Sigmoid colon (tissue), 7 donors: ENCODE results near the gene DMTF1. TPM values are rescaled to one million over a fixed set of nuclear protein-coding genes. Genes with fewer than 3 reads are reported as not detected.

ENCODE experiments used
- DNase-seq: peaks from one replicate; pipeline ENCODE4 v3.0.0-alpha.2; 2019
- H3K27ac ChIP-seq, 4 donors: fragments of 200-600 bp; sonication (generic); one replicate each; pipeline ENCODE4 v1.5.1; 2016 to 2019; ENCODE audit warnings: mild to moderate bottlenecking in 1 of 4
- H3K27me3 ChIP-seq, 3 donors: fragments of 200-600 bp; sonication (generic); one replicate each; pipeline ENCODE4 v1.5.1; 2019; ENCODE audit warnings: mild to moderate bottlenecking in 1 of 3
- H3K36me3 ChIP-seq, 4 donors: fragments of 200-600 bp; sonication (generic); one replicate each; pipeline ENCODE4 v1.5.1; 2016 to 2019
- H3K4me1 ChIP-seq, 4 donors: fragments of 200-600 bp; sonication (generic); one replicate each; pipeline ENCODE4 v1.5.1; 2017 to 2019
- H3K4me3 ChIP-seq, 4 donors: fragments of 200-600 bp; sonication (generic); one replicate each; pipeline ENCODE4 v1.5.1; 2017 to 2019; ENCODE audit warnings: mild to moderate bottlenecking in 2 of 4, moderate library complexity in 1 of 4
- H3K9me3 ChIP-seq, 4 donors: fragments of 200-600 bp in 3 of 4; sonication (generic) in 3 of 4; one replicate each; pipeline versions ENCODE4 v1.5.1 to v1.6.1; 2013 to 2019
- EP300 ChIP-seq, 4 donors: sonication (generic); formaldehyde crosslinking; IDR thresholded peaks; one replicate each; pipeline ENCODE4 v1.6.1; 2017; ENCODE audit warnings: antibody characterized with exemption in 4 of 4
- POLR2A ChIP-seq, 2 donors: fragments of 450-650 bp; IDR thresholded peaks; one replicate each; pipeline ENCODE4 v1.6.1; 2016; ENCODE audit warnings: antibody characterized with exemption in 2 of 2, mild to moderate bottlenecking in 2 of 2, moderate library complexity in 2 of 2
- POLR2AphosphoS5 ChIP-seq, 4 donors: sonication (generic); formaldehyde crosslinking; IDR thresholded peaks; one replicate each; pipeline ENCODE4 v1.6.1; 2017; ENCODE audit warnings: antibody characterized with exemption in 4 of 4
- WGBS, 2 donors: extraction: QIAGEN DNeasy Blood & Tissue Kit; methylation state at CpG; one replicate each; pipeline ENCODE4 v1.1.7; 2013; 5-methylcytosine and 5-hydroxymethylcytosine counted together
- intact Hi-C: fragments of 100-400 bp; cut with DNase I; formaldehyde crosslinking; loops from one replicate; pipeline ENCODE4 v1.15.1; 2023
- polyA plus RNA-seq, 3 donors: library from polyadenylated mRNA; stranded (reverse); fragments of 200-250 nt; gene quantifications; one replicate each; pipeline ENCODE4 v1.2.3, GENCODE V29; 2013
- total RNA-seq, 4 donors: library from RNA; depleted of rRNA; stranded (reverse); fragments of >200 nt; gene quantifications; one replicate each; pipeline ENCODE4 v1.1.0, GENCODE V29; 2016
- TF ChIP-seq, protein P1 (sequence below), 4 experiments: fragments of 450-650 bp in 3 of 4; fragments of 200-600 bp in 1 of 4; IDR thresholded peaks; one replicate each; pipeline ENCODE4 v1.5.1; 2016 to 2019; ENCODE audit warnings: antibody characterized with exemption in 4 of 4, mild to moderate bottlenecking in 3 of 4, moderate library complexity in 2 of 4
- donor health status: healthy with polysubstance abuse.
- donor health status: Bipolar disorder and iron deficiency.
- donor health status: healthy.

DMTF1 gene
- total and polyA plus RNA-seq, 7 donors = 10.2 to 134 (median 69.9) TPM

- 1% methylated on average over 17 of the region's 17 CpGs for WGBS, 2 donors
- Histone ChIP-seq H3K36me3 (no peaks in the 10 kb centered on the region), H3K27ac (peak overlapping the region; percentile 83 to 86 (median 85)), H3K9me3 (no peaks in the 10 kb centered on the region), H3K4me3 (peak overlapping the region; percentile 75 to 86 (median 84)), H3K27me3 (no peaks in the 10 kb centered on the region), H3K4me1 (peaks cover 0 to 32% (median 17%) of the 10 kb centered on the region in 4 donors)
- TF ChIP-seq, protein P1, sequence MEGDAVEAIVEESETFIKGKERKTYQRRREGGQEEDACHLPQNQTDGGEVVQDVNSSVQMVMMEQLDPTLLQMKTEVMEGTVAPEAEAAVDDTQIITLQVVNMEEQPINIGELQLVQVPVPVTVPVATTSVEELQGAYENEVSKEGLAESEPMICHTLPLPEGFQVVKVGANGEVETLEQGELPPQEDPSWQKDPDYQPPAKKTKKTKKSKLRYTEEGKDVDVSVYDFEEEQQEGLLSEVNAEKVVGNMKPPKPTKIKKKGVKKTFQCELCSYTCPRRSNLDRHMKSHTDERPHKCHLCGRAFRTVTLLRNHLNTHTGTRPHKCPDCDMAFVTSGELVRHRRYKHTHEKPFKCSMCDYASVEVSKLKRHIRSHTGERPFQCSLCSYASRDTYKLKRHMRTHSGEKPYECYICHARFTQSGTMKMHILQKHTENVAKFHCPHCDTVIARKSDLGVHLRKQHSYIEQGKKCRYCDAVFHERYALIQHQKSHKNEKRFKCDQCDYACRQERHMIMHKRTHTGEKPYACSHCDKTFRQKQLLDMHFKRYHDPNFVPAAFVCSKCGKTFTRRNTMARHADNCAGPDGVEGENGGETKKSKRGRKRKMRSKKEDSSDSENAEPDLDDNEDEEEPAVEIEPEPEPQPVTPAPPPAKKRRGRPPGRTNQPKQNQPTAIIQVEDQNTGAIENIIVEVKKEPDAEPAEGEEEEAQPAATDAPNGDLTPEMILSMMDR (IDR thresholded peaks at IDR 0.05) = no peak
- TF ChIP-seq POLR2A (IDR thresholded peaks at IDR 0.05) (no peak), EP300 (IDR thresholded peaks at IDR 0.05) (no peak), POLR2AphosphoS5 (IDR thresholded peaks at IDR 0.05) (no peak)
- intact Hi-C loops = loop anchor here (1.0 to 2.0 kb wide), 2 partner anchors 66 to 160 kb away; partner anchors contain the start of genes DMTF1 and ELAPOR2
- DNase-seq = peak; percentile 85
These were observed 66.7 kb downstream of the DMTF1 start for GRCh38 chr7:87218796-87219544.

DNA sequence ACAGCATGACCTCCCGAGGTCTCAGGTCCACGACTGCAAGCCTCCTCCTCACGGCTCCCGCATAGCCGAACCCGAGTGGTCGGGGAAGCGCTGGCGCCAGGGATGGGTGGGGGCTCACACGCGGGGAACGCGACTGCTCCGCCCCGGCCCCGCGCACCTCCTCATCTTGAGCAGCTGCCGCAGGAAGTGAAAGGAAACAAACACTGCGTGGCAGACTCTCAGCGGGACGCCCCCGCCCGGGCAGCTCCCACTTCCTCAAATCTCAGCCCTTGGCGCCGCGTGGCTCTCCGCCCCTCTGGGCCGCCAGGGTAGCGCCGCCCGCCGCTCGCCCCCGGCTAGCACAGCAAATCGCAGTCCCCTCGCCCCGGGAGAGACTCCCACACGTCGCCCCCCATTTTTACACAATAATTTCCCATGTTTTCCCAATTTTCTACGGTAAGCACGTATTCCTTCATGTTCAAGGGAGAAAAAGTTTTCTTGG lies 67.3 kb downstream of the DMTF1 start, which contains the start of gene TMEM243:
Gene TMEM243, minus strand, starts transcription at position 188 of the 481 bp plus-strand sequence. CDS start 229 bp downstream, outside the sequence.
- Histone ChIP-seq H3K9me3 (no peaks in the 10 kb centered on the region), H3K36me3 (no peaks in the 10 kb centered on the region), H3K4me3 (peak within 1 kb of the TSS; percentile 75 to 86 (median 84)), H3K27me3 (no peaks in the 10 kb centered on the region), H3K4me1 (peaks cover 0 to 32% (median 17%) of the 10 kb centered on the region in 4 donors), H3K27ac (peak within 1 kb of the TSS; percentile 83 to 86 (median 85))
- peak; percentile 86 for DNase-seq
- intact Hi-C loops = loop anchor here (1.0 to 2.0 kb wide), 2 partner anchors 67 to 160 kb away; partner anchors contain the start of genes DMTF1 and ELAPOR2
- TF ChIP-seq EP300 (IDR thresholded peaks at IDR 0.05) (no peak), POLR2AphosphoS5 (IDR thresholded peaks at IDR 0.05) (peak; percentile 15 to 79 (median 74)), POLR2A (IDR thresholded peaks at IDR 0.05) (peak in 1 of 2 donors; percentile 25)
- TF ChIP-seq, protein P1 (IDR thresholded peaks at IDR 0.05) = no peak
- 1% methylated on average over 41 of the region's 41 CpGs for WGBS, 2 donors

DNA sequence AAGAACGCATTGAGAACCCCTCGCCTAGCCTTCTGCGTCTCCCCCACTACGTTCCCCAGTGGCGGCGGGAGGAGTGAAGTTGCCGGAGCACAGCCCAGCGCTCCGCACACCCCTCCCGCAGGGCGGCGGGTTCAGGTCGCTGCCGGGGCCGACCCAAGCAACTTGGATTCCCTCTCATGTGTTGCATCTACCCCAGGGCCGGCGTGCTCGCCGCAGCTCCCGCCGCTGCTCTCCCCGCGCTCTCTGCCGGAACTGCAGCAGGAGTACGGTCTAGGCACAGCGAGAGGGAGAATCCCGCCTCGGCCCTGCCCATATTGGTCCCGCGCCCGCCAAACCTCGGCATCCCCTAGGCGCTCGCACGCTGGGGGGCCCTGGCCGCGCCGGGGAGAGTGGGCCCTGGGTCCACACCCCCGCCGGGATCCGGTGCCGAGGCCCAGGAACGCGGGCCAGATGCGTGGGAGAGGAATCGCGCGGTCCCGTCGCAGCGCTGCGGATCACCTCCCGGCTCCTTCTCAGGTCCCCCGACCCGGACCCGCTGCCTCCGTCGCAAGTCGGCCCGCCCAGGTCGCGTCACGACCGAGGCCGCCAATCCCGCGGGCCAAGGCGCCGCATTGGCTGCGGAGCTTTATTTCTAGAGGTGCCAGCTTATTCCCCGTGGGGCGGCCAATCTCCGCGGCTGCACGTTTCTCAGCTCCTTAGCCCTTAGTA lies 67.9 kb downstream of the DMTF1 start:
- intact Hi-C loops = no loop called here
- Histone ChIP-seq H3K27ac (peak overlapping the region; percentile 83 to 86 (median 85)), H3K36me3 (no peaks in the 10 kb centered on the region)

GRCh38 chr7:87220734-87221215 lies 68.5 kb downstream of the DMTF1 start:
- intact Hi-C loops = no loop called here
- Histone ChIP-seq H3K4me3 (peak overlapping the region; percentile 75 to 86 (median 84)), H3K27ac (peak overlapping the region; percentile 83 to 86 (median 85)), H3K27me3 (no peaks in the 10 kb centered on the region), H3K4me1 (peaks cover 0 to 32% (median 17%) of the 10 kb centered on the region in 4 donors), H3K36me3 (no peaks in the 10 kb centered on the region), H3K9me3 (no peaks in the 10 kb centered on the region)
- WGBS, 2 donors = 2 to 10% methylated on average over 17 of the region's 17 CpGs
- DNase-seq = no peak
- TF ChIP-seq POLR2AphosphoS5 (IDR thresholded peaks at IDR 0.05) = no peak

More for the DNA sequence above, 67.9 kb downstream of the DMTF1 start:
- DNase-seq = peak; percentile 90
- H3K4me3 ChIP-seq = peak overlapping the region; percentile 75 to 86 (median 84)
- WGBS, 2 donors = 0 to 1% methylated on average over 75 of the region's 75 CpGs
- TF ChIP-seq POLR2AphosphoS5 (IDR thresholded peaks at IDR 0.05) (peak; percentile 73 to 95 (median 88)), POLR2A (IDR thresholded peaks at IDR 0.05) (peak; percentile 44 to 62), EP300 (IDR thresholded peaks at IDR 0.05) (no peak)
- TF ChIP-seq, protein P1 (IDR thresholded peaks at IDR 0.05) = no peak
- H3K4me1 ChIP-seq = peaks cover 0 to 32% (median 17%) of the 10 kb centered on the region in 4 donors
- no peaks in the 10 kb centered on the region for H3K9me3 ChIP-seq
- no peaks in the 10 kb centered on the region for H3K27me3 ChIP-seq
